ENCODE results near the gene ARSG.
"Not testable (repeated sequence)": the region's sequence is repeated elsewhere in the genome, so short reads cannot be mapped to it uniquely, and the experiment has no call there.

- TF ChIP-seq NCOA6 (IDR thresholded peaks at IDR 0.05); CTCF (IDR thresholded peaks at IDR 0.05 in 2 of 3, conservative IDR thresholded peaks at IDR 0.05 in 1 of 3; ENCODE audit: insufficient read depth in 2 of 3, low read depth in 1 of 3, low read length in 3 of 3); EZH2 (IDR thresholded peaks at IDR 0.05; ENCODE audit: borderline replicate concordance, low read depth, low read length); ZBTB7A (IDR thresholded peaks at IDR 0.05; ENCODE audit: borderline replicate concordance, control insufficient read depth, low read depth, low read length); NR2C2 (CRISPR knock-in tag; IDR thresholded peaks at IDR 0.05); NR2C2 (tag; IDR thresholded peaks at IDR 0.05); TCF7 (IDR thresholded peaks at IDR 0.05; ENCODE audit: borderline replicate concordance); BRCA1 (IDR thresholded peaks at IDR 0.05); BRCA1 (CRISPR knock-in tag; IDR thresholded peaks at IDR 0.05); XRCC5 (IDR thresholded peaks at IDR 0.05; ENCODE audit: low read depth, low read length); RBM14 (IDR thresholded peaks at IDR 0.05; ENCODE audit: borderline replicate concordance, insufficient read depth, low read depth, low read length); BHLHE40 (IDR thresholded peaks at IDR 0.05; ENCODE audit: low read length): not testable (repeated sequence)
Observed at GRCh38 chr17:68413597-68414560, 122.6 kb downstream of the ARSG start.
